HFFc6 (cell line): ENCODE results near the gene SAMM50. TPM values are rescaled to one million over a fixed set of nuclear protein-coding genes. Genes with fewer than 3 reads are reported as not detected.

Source experiments
- DNase-seq: peaks from one replicate; pipeline ENCODE4 v3.0.0-alpha.2; 2018
- H3K27ac Mint-ChIP-seq: 2 replicates; pipeline ENCODE4 v1.8.0; 2020; ENCODE audit warnings: mild to moderate bottlenecking, mixed read lengths
- H3K27me3 Mint-ChIP-seq: 2 replicates; pipeline ENCODE4 v1.8.0; 2021; ENCODE audit warnings: mild to moderate bottlenecking, moderate library complexity, mixed read lengths; ENCODE audit not compliant: insufficient read depth
- H3K36me3 Mint-ChIP-seq: 2 replicates; pipeline ENCODE4 v1.8.0; 2021; ENCODE audit warnings: low read depth, mixed read lengths
- H3K4me1 Mint-ChIP-seq: 2 replicates; pipeline ENCODE4 v1.8.0; 2020; ENCODE audit warnings: low read depth, mixed read lengths
- H3K4me3 Mint-ChIP-seq: 2 replicates; pipeline ENCODE4 v1.8.0; 2020; ENCODE audit warnings: mild to moderate bottlenecking, moderate library complexity, mixed read lengths
- H3K9me3 Mint-ChIP-seq: 2 replicates; pipeline ENCODE4 v1.8.0; 2020; ENCODE audit warnings: mild to moderate bottlenecking, mixed read lengths
- total RNA-seq, 6 experiments: library from RNA; stranded (reverse); fragmentation: NEBNext Ultra II Directional; extraction: Animal tissue kit (Norgen Biotek cat#: 25700); gene quantifications; 2 replicates in 1 of 6; 3 replicates in 5 of 6; pipeline ENCODE4 v1.2.3, GENCODE V29; 2021
- TF ChIP-seq, protein P1 (sequence below): fragments of 200-600 bp; sonication (generic); IDR thresholded peaks from 2 replicates; pipeline ENCODE4 v1.5.0; 2021; ENCODE audit warnings: antibody characterized with exemption, mild to moderate bottlenecking

The SAMM50 gene
- total RNA-seq, 6 experiments from 2014 or later: 51.6 to 57.2 (median 53.3) TPM

DNA sequence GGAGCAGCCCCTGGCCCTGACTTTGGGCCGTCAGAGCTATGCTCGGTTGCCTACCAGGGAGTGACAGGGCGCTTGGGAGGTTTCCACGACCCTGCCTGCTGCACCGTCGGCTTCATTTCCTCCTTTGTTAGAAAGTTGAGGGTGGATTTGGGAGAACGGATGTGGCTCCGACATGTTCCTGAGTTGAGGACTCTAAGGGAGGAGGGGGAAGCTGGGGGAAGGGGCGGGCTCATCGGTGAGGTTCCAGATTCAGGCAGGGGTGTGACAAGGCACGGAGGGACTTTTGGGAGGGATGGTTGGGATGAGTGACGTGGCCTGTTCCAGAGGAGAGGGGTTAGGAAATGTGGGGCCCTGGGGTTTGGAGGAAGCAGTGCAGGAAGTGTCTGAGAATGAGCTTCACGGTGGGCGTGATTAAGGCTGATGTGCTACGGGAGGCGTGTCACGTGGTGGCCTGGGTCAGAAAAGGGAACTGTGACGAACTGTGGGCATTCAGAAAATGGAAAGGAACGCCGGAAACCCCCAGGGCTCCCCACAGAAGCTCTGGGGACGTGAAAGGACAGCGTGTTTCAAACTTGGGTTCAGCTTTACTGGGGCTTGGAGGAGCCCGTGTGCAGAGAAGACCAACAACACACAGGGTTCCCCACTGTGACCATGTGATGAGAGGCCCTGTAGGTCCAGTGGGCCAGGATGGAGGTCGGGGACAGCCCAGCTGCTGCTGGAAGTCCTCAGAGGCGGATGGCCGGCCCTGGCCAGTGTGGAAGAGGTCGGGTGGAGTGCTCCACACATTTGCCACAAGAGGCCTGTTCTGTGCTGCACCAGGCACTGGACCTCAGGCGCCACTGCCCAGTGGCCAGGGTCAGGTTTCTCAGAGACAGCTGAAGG is 71.6 kb downstream of the SAMM50 start:
- no peaks in the 10 kb centered on the region for H3K9me3 Mint-ChIP-seq
- no peaks in the 10 kb centered on the region for H3K36me3 Mint-ChIP-seq
- H3K27me3 Mint-ChIP-seq: peaks cover 4% of the 10 kb centered on the region
- H3K27ac Mint-ChIP-seq: no peak overlapping the region
- TF ChIP-seq, protein P1, sequence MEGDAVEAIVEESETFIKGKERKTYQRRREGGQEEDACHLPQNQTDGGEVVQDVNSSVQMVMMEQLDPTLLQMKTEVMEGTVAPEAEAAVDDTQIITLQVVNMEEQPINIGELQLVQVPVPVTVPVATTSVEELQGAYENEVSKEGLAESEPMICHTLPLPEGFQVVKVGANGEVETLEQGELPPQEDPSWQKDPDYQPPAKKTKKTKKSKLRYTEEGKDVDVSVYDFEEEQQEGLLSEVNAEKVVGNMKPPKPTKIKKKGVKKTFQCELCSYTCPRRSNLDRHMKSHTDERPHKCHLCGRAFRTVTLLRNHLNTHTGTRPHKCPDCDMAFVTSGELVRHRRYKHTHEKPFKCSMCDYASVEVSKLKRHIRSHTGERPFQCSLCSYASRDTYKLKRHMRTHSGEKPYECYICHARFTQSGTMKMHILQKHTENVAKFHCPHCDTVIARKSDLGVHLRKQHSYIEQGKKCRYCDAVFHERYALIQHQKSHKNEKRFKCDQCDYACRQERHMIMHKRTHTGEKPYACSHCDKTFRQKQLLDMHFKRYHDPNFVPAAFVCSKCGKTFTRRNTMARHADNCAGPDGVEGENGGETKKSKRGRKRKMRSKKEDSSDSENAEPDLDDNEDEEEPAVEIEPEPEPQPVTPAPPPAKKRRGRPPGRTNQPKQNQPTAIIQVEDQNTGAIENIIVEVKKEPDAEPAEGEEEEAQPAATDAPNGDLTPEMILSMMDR: no peak
- DNase-seq: no peak
- no peak overlapping the region for H3K4me3 Mint-ChIP-seq
- H3K4me1 Mint-ChIP-seq: peaks cover 22% of the 10 kb centered on the region

DNA sequence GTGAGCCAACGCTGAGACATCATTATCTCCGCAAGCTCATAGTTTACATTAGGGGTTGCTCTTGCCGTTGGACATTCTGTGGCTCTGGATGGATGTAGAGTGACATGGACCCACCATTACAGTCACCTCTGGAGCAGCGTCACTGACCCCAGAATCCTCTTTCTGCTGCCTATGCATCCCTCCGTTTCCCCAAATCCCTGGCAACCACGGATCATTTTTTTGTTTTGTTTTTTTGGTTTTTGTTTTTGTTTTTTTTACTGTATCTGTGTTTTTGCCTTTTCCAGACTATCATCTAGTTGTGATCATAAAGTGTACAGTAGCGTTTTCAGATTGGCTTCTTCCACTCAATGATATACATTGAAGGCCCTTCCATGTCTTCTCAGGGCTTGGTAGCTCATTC is 72.8 kb downstream of the SAMM50 start:
- DNase-seq: no peak
- TF ChIP-seq, protein P1: no peak
- Mint-ChIP-seq H3K9me3 (no peaks in the 10 kb centered on the region), H3K27ac (no peak overlapping the region), H3K4me1 (peaks cover 15% of the 10 kb centered on the region), H3K36me3 (no peaks in the 10 kb centered on the region), H3K27me3 (no peaks in the 10 kb centered on the region; the same call in none of the 2 replicates), H3K4me3 (no peak overlapping the region)

DNA sequence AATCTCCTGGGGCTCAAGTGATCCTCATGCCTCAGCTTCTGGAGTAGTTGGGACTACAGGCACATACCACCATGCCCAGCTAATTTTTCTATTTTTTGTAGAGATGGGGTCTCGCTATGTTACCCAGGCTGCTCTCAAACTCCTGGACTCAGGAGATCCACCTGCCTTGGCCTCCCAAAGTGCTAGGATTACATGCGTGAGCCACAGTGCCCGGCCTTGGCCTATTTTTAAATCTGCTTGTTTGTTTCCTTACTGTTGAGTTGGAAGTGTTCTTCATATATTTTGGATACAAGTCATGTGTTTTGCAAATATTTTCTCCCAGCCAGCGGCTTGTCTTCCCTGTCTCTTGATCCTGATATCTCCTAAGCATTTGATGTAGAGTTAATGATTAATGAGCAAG is 73.8 kb downstream of the SAMM50 start:
- TF ChIP-seq, protein P1: no peak
- no peak overlapping the region for H3K4me3 Mint-ChIP-seq
- H3K27me3 Mint-ChIP-seq: no peaks in the 10 kb centered on the region; the same call in none of the 2 replicates
- DNase-seq: no peak
- H3K36me3 Mint-ChIP-seq: no peaks in the 10 kb centered on the region
- H3K4me1 Mint-ChIP-seq: peaks cover 10% of the 10 kb centered on the region; the same call in 1 of the 2 replicates
- no peak overlapping the region for H3K27ac Mint-ChIP-seq
- H3K9me3 Mint-ChIP-seq: no peaks in the 10 kb centered on the region

DNA sequence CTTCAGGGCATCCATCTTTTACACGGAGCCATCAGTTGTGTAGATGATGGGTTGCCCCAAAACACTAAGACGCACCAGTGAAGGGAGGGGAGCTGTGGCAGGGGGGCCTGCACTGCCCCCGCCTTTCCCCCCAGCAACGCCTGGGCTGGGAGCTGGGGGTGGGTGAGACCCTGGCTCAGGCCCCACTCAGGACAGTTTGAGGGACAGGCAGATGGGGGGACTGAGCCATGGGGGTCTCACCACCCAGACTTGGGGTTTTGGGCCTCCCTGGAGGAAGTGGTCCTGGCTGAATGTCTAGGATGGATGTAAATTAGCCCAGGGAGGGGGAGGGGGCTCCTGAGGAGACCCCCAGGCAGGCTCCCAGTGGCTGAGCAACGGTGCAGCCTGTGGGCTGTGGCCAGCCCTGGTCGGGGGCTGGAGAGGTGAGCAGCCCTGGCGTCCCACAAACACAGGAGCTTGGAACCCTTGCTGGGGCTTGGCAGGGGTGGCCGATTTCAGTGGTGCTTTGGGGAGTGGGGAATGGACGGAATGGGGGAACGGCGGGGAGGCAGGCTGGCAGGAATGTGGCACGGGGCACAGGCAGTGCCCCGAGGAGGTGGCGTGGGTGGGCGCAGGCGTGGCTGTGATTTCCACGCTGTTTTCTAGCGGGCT is 74.9 kb downstream of the SAMM50 start:
- no peaks in the 10 kb centered on the region for H3K9me3 Mint-ChIP-seq
- TF ChIP-seq, protein P1: no peak
- H3K4me1 Mint-ChIP-seq: peaks cover 6% of the 10 kb centered on the region; the same call in 1 of the 2 replicates
- no peak for DNase-seq
- H3K36me3 Mint-ChIP-seq: no peaks in the 10 kb centered on the region
- H3K27ac Mint-ChIP-seq: no peak overlapping the region
- H3K4me3 Mint-ChIP-seq: no peak overlapping the region
- no peaks in the 10 kb centered on the region; the same call in none of the 2 replicates for H3K27me3 Mint-ChIP-seq

DNA sequence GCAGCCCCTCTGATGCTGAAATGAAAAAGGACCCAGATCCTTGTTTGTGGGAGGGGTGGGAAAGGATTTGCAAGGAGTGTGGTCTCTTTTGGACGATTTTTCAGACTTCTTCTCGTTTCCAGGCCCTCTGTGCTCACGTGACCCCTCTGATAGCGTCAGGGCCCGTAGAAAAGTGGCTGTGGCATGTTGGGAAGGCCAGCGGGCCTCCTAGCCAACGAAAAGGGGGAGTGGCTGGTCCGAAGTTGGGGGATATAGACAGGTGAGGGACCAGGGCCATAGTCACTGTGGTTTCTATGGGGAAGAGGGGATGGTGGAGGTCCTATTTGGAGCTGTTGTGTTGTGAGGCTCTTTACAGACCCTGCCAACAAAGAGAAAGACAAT is 75.5 kb downstream of the SAMM50 start:
- no peaks in the 10 kb centered on the region for H3K36me3 Mint-ChIP-seq
- no peak overlapping the region for H3K27ac Mint-ChIP-seq
- DNase-seq: no peak

More for the DNA sequence above, 75.5 kb downstream of the SAMM50 start:
- TF ChIP-seq, protein P1: no peak
- Mint-ChIP-seq H3K9me3 (no peaks in the 10 kb centered on the region), H3K27me3 (no peaks in the 10 kb centered on the region; the same call in 1 of the 2 replicates), H3K4me1 (peaks cover 1% of the 10 kb centered on the region; the same call in 1 of the 2 replicates), H3K4me3 (no peak overlapping the region)
